Mesendoderm (in vitro differentiated cells): ENCODE measurements around the gene PYGL.
"Not testable (repeated sequence)": the region's sequence is repeated elsewhere in the genome, so short reads cannot be mapped to it uniquely, and the experiment has no call there.

ENCODE experiments used
- DNase-seq: peaks from one replicate; pipeline ENCODE4 v3.0.0; 2013
- H2AK5ac ChIP-seq: 2 replicates; pipeline ENCODE4 v1.6.1; 2013; ENCODE audit warnings: low read length, inconsistent platforms
- H2BK120ac ChIP-seq: 2 replicates; pipeline ENCODE4 v1.6.1; 2013; ENCODE audit warnings: low read depth, mild to moderate bottlenecking, low read length, moderate library complexity, mixed read lengths
- H2BK15ac ChIP-seq: replicated peaks from 2 replicates; pipeline ENCODE4 v1.6.1; 2013; ENCODE audit warnings: low read depth, mild to moderate bottlenecking, moderate library complexity
- H2BK5ac ChIP-seq: 2 replicates; pipeline ENCODE4 v1.6.1; 2013; ENCODE audit warnings: low read length, inconsistent platforms
- H3K18ac ChIP-seq: 2 replicates; pipeline ENCODE4 v1.6.1; 2013; ENCODE audit warnings: mild to moderate bottlenecking, low read length, mixed read lengths
- H3K23ac ChIP-seq: one replicate; pipeline ENCODE4 v1.6.1; 2013; ENCODE audit warnings: low read length
- H3K27ac ChIP-seq: 2 replicates; pipeline ENCODE4 v1.5.1; 2013; ENCODE audit warnings: low read depth, mild to moderate bottlenecking, inconsistent platforms, low read length, moderate library complexity
- H3K27me3 ChIP-seq: 2 replicates; pipeline ENCODE4 v1.6.1; 2013; ENCODE audit warnings: low read length, control low read depth, mild to moderate bottlenecking, inconsistent platforms; ENCODE audit not compliant: insufficient read depth, poor library complexity
- H3K36me3 ChIP-seq: 2 replicates; pipeline ENCODE4 v1.6.1; 2013; ENCODE audit warnings: low read length, inconsistent platforms; ENCODE audit not compliant: control insufficient read depth, insufficient read depth
- H3K4ac ChIP-seq: one replicate; pipeline ENCODE4 v1.6.1; 2013; ENCODE audit warnings: low read depth, mild to moderate bottlenecking, low read length, moderate library complexity
- H3K4me1 ChIP-seq: 2 replicates; pipeline ENCODE4 v1.6.1; 2013; ENCODE audit warnings: low read depth, low read length, inconsistent platforms; ENCODE audit not compliant: control insufficient read depth
- H3K4me2 ChIP-seq: 2 replicates; pipeline ENCODE4 v1.6.1; 2013; ENCODE audit warnings: low read length
- H3K4me3 ChIP-seq: 2 replicates; pipeline ENCODE4 v1.5.1; 2013; ENCODE audit warnings: mild to moderate bottlenecking, low read length
- H3K56ac ChIP-seq: one replicate; pipeline ENCODE4 v1.6.1; 2013; ENCODE audit warnings: low read length
- H3K79me1 ChIP-seq: 2 replicates; pipeline ENCODE4 v1.6.1; 2013; ENCODE audit warnings: low read length, inconsistent platforms
- H3K79me2 ChIP-seq: 2 replicates; pipeline ENCODE4 v1.6.1; 2013; ENCODE audit warnings: mild to moderate bottlenecking, low read length; ENCODE audit not compliant: control insufficient read depth, insufficient read depth
- H3K9ac ChIP-seq: 2 replicates; pipeline ENCODE4 v1.6.1; 2013; ENCODE audit warnings: low read length, inconsistent platforms
- H4K5ac ChIP-seq: one replicate; pipeline ENCODE4 v1.6.1; 2013; ENCODE audit warnings: low read length
- H4K8ac ChIP-seq: one replicate; pipeline ENCODE4 v1.6.1; 2013; ENCODE audit warnings: low read depth, mild to moderate bottlenecking, control low read depth, low read length, moderate library complexity
- WGBS: extraction: QIAGEN DNeasy Blood & Tissue Kit; methylation state at CpG from one replicate; pipeline ENCODE4 v1.1.7; 2013; ENCODE audit warnings: low lambda C conversion rate, missing lambda C conversion rate; ENCODE audit not compliant: insufficient coverage; ENCODE audit errors: extremely low coverage; 5-methylcytosine and 5-hydroxymethylcytosine counted together

The PYGL gene

DNA sequence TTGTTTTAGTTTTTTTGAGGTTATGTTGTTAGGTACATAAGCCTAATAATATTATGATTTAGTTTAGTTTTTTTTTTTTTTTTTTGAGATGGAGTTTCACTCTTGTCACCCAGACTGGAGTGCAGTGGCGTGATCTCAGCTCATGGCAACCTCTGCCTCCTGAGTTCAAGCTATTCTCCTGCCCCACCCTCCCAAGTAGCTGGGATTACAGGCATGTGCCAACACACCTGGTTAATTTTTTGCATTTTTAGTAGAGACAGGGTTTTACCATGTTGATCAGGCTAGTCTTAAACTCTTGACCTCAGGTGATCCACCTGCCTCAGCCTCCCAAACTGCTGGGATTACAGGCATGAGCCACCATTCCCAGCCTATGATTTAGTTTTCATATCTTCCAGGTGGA is 47.3 kb downstream of the PYGL start:
- not testable (repeated sequence) for H3K36me3 ChIP-seq, H3K4me1 ChIP-seq, H3K18ac ChIP-seq, H3K23ac ChIP-seq, DNase-seq, H2BK5ac ChIP-seq, H2AK5ac ChIP-seq, H3K4me3 ChIP-seq, H4K8ac ChIP-seq, H3K79me2 ChIP-seq, H3K27me3 ChIP-seq, H2BK120ac ChIP-seq, H3K9ac ChIP-seq, H3K4ac ChIP-seq, H4K5ac ChIP-seq, H3K27ac ChIP-seq, H2BK15ac ChIP-seq, H3K79me1 ChIP-seq, H3K4me2 ChIP-seq
- WGBS = no CpG with 5 or more reads among the region's 1 CpG
- H3K56ac ChIP-seq = peak overlapping the region; percentile 15

DNA sequence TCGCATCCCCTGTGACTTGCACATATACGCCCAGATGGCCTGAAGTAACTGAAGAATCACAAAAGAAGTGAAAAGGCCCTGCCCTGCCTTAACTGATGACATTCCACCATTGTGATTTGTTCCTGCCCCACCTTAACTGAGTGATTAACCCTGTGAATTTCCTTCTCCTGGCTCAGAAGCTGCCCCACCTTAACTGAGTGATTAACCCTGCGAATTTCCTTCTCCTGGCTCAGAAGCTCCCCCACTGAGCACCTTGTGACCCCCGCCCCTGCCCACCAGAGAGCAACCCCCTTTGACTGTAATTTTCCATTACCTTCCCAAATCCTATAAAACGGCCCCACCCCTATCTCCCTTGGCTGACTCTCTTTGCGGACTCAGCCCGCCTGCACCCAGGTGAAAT is 47.9 kb downstream of the PYGL start:
- H3K36me3 ChIP-seq, H3K27me3 ChIP-seq, H3K4ac ChIP-seq, H4K5ac ChIP-seq, H3K79me2 ChIP-seq, H2BK15ac ChIP-seq, H3K27ac ChIP-seq, H3K9ac ChIP-seq, H3K79me1 ChIP-seq, H3K4me3 ChIP-seq, H2AK5ac ChIP-seq, H3K23ac ChIP-seq, H3K4me2 ChIP-seq, H3K56ac ChIP-seq, H4K8ac ChIP-seq, H2BK120ac ChIP-seq, H2BK5ac ChIP-seq, H3K18ac ChIP-seq, H3K4me1 ChIP-seq: not testable (repeated sequence)
- peak; percentile 57 for DNase-seq
- WGBS = no CpG with 5 or more reads among the region's 7 CpGs

DNA sequence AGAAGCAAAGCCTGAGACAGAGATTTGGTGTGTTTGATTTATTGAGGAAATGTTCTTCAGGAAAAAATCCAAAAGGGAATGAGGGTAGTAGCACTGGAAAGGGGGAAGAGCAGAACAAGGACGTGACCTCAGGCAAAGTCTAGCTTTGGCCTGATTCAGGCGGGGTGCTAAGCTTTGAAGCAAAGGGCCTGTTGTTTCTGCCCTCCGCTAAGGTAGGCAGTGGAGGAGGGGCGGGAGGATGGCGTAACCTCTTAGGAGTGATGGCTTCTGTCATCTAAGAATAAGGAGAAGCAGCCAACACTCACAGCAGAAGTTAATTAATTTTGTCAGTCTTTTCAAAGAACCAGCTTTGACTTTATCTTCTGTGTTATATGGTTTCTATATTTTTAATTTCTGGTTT is 52.0 kb downstream of the PYGL start:
- Histone ChIP-seq H3K79me2 (no peaks in the 10 kb centered on the region), H2AK5ac (no peak overlapping the region), H4K8ac (no peak overlapping the region), H4K5ac (no peak overlapping the region), H2BK15ac (no peak overlapping the region), H3K79me1 (no peaks in the 10 kb centered on the region), H2BK120ac (no peak overlapping the region), H3K4me3 (no peak overlapping the region), H3K56ac (no peak overlapping the region), H3K4me2 (no peak overlapping the region), H3K18ac (no peak overlapping the region), H3K27me3 (no peaks in the 10 kb centered on the region), H2BK5ac (no peak overlapping the region), H3K4me1 (no peaks in the 10 kb centered on the region), H3K27ac (no peak overlapping the region), H3K36me3 (no peaks in the 10 kb centered on the region), H3K9ac (no peak overlapping the region), H3K4ac (no peak overlapping the region), H3K23ac (no peak overlapping the region)
- peak; percentile 87 for DNase-seq
- no CpG with 5 or more reads among the region's 5 CpGs for WGBS

GRCh38 chr14:50887476-50887875 is 56.8 kb downstream of the PYGL start:
- Histone ChIP-seq H3K4ac (no peak overlapping the region), H3K27ac (no peak overlapping the region), H3K4me2 (no peak overlapping the region), H3K9ac (no peak overlapping the region), H3K18ac (no peak overlapping the region), H3K4me1 (peaks cover 3% of the 10 kb centered on the region), H2BK5ac (no peak overlapping the region), H2BK120ac (no peak overlapping the region), H3K79me1 (no peaks in the 10 kb centered on the region), H4K8ac (no peak overlapping the region), H3K36me3 (no peaks in the 10 kb centered on the region), H4K5ac (no peak overlapping the region), H2BK15ac (no peak overlapping the region), H3K23ac (no peak overlapping the region), H3K79me2 (no peaks in the 10 kb centered on the region), H2AK5ac (no peak overlapping the region), H3K27me3 (no peaks in the 10 kb centered on the region), H3K56ac (no peak overlapping the region), H3K4me3 (no peak overlapping the region)
- DNase-seq = no peak

DNA sequence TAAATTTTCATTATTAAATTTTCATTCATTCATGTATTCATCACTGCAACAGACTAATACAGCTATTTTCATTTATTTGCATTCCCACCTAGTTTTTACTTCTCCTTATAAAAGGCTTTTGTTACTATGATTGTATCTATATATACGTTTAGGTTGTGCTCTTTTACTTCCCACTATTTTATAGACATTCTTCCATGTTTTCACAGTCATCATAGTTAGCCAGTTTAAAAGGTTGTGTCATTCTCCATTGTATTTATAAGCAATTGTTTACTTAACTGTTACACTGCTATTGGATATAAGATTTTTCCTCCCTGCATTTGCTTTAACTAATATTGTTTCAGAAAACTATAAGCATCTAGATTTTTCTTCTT is 60.5 kb downstream of the PYGL start:
- Histone ChIP-seq H2BK15ac (no peak overlapping the region), H4K8ac (no peak overlapping the region), H3K56ac (no peak overlapping the region), H3K79me2 (no peaks in the 10 kb centered on the region), H2AK5ac (no peak overlapping the region), H3K4ac (no peak overlapping the region), H3K9ac (no peak overlapping the region), H3K27me3 (no peaks in the 10 kb centered on the region), H2BK120ac (no peak overlapping the region), H3K18ac (no peak overlapping the region), H3K4me3 (no peak overlapping the region), H3K27ac (no peak overlapping the region), H2BK5ac (no peak overlapping the region), H3K23ac (no peak overlapping the region), H3K79me1 (no peaks in the 10 kb centered on the region), H4K5ac (no peak overlapping the region), H3K4me2 (no peak overlapping the region), H3K36me3 (no peaks in the 10 kb centered on the region), H3K4me1 (peaks cover 3% of the 10 kb centered on the region)
- no CpG with 5 or more reads among the region's 1 CpG for WGBS
- DNase-seq = no peak

DNA sequence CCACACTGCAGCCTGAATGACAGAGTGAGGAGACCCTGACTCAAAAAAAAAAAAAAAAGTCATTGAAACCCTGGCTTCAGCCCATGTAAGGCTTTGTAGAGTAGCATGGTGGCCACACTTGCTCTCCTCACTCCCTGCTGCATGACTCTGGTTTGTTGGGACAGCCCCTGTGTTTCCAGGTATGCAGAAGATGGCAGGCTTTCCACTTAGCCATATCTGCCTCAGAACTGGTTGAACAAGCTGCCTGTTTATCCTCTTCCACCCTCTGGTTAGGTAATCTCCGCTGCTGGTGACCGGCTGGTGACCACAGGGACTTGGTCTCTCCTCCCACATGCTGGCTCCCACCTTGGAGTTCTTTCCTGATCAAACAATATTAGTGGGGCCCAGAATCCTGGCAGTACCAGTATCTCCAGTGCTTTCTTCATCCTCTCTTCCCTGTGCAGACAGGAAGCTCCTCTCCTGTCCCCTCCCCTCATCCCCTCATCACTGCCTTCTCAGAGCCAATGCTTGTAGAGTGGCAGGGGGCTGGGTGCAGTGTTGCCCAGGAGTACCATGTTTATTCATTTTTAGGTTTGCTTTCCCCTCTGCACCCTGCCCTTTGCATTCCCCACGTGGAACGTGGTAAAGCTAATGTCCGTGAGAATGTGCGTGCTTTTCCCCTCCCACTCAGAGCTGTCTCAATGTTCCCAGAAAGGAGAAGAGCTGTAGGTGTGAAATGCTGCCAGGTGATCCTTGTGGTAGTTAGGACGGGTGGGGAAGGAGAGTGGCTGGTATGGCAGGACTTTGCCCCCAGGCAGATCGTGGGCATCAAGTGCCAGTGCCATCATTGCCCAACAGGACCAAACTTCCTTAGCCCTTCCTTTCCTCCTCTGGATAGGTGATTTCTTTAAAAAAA is 61.1 kb downstream of the PYGL start:
- Histone ChIP-seq H3K27me3 (no peaks in the 10 kb centered on the region), H3K4me3 (no peak overlapping the region), H3K56ac (no peak overlapping the region), H3K36me3 (no peaks in the 10 kb centered on the region), H3K9ac (no peak overlapping the region), H4K8ac (no peak overlapping the region), H3K4me2 (no peak overlapping the region), H4K5ac (no peak overlapping the region), H3K27ac (no peak overlapping the region), H3K4ac (no peak overlapping the region), H2AK5ac (no peak overlapping the region), H2BK15ac (no peak overlapping the region), H3K4me1 (peaks cover 3% of the 10 kb centered on the region), H3K18ac (no peak overlapping the region), H3K79me2 (no peaks in the 10 kb centered on the region), H2BK5ac (no peak overlapping the region), H3K23ac (no peak overlapping the region), H2BK120ac (no peak overlapping the region), H3K79me1 (no peaks in the 10 kb centered on the region)
- WGBS = no CpG with 5 or more reads among the region's 8 CpGs
- no peak for DNase-seq
